Measurements from ENCODE around the gene PRX.

Gene PRX

DNA sequence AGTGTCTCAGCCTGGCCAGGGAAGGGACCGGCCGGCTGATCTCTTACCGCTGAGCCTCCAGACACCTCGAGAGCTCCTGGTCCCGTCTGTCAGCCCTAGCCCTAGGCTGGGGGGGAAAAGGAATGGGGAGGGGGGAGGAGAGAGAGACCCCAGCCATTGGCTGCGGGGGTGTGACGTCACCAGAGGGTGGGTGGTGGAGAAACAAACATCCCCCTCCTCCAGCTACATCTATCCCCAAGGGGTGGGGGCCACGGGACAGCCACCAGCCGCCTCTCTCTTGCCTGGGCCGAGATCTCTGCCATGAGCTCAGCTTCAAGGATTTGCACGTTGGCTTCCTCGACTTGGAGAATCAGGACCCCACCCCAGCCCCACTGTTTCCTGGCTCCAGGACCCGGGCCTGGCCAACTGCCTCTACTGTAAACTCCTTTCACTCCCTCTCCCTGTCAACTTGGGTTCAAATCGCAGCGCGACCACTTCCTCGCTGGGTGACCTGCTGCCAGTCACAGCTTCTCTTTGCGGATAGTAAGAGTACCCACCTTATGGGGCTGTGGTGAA is at the start of gene PRX:
Gene PRX, minus strand, starts transcription at position 88 of the 555 bp plus-strand sequence. CDS start 5,446 bp downstream, outside the sequence.
- Histone ChIP-seq H3F3A (ENCODE audit: insufficient read depth, low read length) (no peaks in the 10 kb centered on the region), H3K9me2 (ENCODE audit: low read depth, low read length) (no peaks in the 10 kb centered on the region), H3K4me2 (ENCODE audit: low read length) (peak within 1 kb of the TSS; percentile 51), H3K79me2 (ENCODE audit: insufficient read depth, low read length) (no peaks in the 10 kb centered on the region), H3K9me3 (ENCODE audit: low read length) (no peaks in the 10 kb centered on the region), H4K20me1 (ENCODE audit: insufficient read depth, low read length) (no peaks in the 10 kb centered on the region), H3K4me3 (ENCODE audit: low read depth, low read length, poor library complexity, severe bottlenecking) (peak within 1 kb of the TSS; percentile 53), H2AFZ (ENCODE audit: low read length) (no peak within 1 kb of the TSS), H3K27me3 (ENCODE audit: insufficient read depth, low read length) (no peaks in the 10 kb centered on the region), H3K27ac (ENCODE audit: low read depth, low read length, poor library complexity, severe bottlenecking) (peak within 1 kb of the TSS; percentile 96), H3K36me3 (ENCODE audit: insufficient read depth, low read length) (no peaks in the 10 kb centered on the region), H3K4me1 (ENCODE audit: insufficient read depth, low read length, severe bottlenecking) (peaks cover 72% of the 10 kb centered on the region), H3K9ac (ENCODE audit: low read length) (peak within 1 kb of the TSS; percentile 65)
- TF ChIP-seq EZH2 (IDR thresholded peaks at IDR 0.05; ENCODE audit: borderline replicate concordance, low read length), result no peak
- no peak for TF ChIP-seq CTCF (IDR thresholded peaks at IDR 0.05; ENCODE audit: low read length)

DNA sequence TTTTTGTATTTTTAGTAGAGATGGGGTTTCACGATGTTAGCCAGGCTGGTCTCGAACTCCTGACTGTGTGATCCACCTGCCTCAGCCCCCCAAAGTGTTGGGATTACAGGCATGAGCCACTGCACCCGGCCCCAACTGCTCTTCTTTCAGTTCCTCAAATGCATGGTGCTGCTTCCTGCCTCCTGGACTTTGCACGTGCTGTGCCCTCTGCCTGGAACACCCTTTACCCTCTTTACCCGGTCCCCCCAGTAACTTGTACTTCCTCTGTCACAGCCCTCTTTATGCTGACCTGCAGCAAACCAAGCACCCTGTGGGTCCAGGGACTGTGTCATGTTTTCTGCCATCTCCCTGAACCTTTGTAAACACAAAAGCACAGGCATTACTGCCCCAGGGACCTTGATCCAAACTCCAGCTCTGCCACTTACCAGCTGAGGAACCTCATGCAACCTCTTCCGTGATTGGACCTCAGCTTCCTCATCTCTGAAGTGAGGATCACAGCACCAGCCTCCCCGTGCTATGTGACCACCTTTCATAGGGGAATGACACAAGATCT is 48.6 kb upstream of the PRX start:
- Histone ChIP-seq H3K4me2 (ENCODE audit: low read length) (no peak overlapping the region), H3K9me2 (ENCODE audit: low read depth, low read length) (no peaks in the 10 kb centered on the region), H3K9me3 (ENCODE audit: low read length) (no peaks in the 10 kb centered on the region), H4K20me1 (ENCODE audit: insufficient read depth, low read length) (no peaks in the 10 kb centered on the region), H3K9ac (ENCODE audit: low read length) (no peak overlapping the region), H2AFZ (ENCODE audit: low read length) (no peak overlapping the region), H3K36me3 (ENCODE audit: insufficient read depth, low read length) (no peaks in the 10 kb centered on the region), H3K4me3 (ENCODE audit: low read depth, low read length, poor library complexity, severe bottlenecking) (no peak overlapping the region), H3K4me1 (ENCODE audit: insufficient read depth, low read length, severe bottlenecking) (peaks cover 23% of the 10 kb centered on the region), H3K27ac (ENCODE audit: low read depth, low read length, poor library complexity, severe bottlenecking) (no peak overlapping the region), H3F3A (ENCODE audit: insufficient read depth, low read length) (no peaks in the 10 kb centered on the region), H3K79me2 (ENCODE audit: insufficient read depth, low read length) (no peaks in the 10 kb centered on the region), H3K27me3 (ENCODE audit: insufficient read depth, low read length) (no peaks in the 10 kb centered on the region; the same call in 1 of the 2 replicates)
- TF ChIP-seq CTCF (IDR thresholded peaks at IDR 0.05; ENCODE audit: low read length) (no peak), EZH2 (IDR thresholded peaks at IDR 0.05; ENCODE audit: borderline replicate concordance, low read length) (no peak)

DNA sequence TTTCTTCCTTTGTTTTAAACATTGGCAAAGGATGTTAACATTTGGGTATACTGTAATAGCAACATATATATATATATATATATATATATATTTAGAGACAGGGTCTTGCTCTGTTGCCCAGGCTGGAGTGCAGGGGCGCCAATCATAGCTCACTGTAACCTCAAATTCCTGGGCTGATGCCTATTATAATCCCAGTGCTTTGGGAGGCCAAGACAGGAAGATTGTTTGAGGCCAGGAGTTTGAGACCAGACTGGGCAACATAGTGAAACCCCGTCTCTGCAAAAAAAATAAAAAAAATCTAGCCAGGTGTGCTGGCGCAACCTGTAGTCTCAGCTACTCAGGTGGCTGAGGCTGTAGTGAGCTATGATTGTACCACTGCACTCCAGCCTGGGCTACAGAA is 47.0 kb upstream of the PRX start:
- Histone ChIP-seq H3K9me2 (ENCODE audit: low read depth, low read length) (no peaks in the 10 kb centered on the region), H3K36me3 (ENCODE audit: insufficient read depth, low read length) (no peaks in the 10 kb centered on the region), H3K4me1 (ENCODE audit: insufficient read depth, low read length, severe bottlenecking) (peaks cover 13% of the 10 kb centered on the region), H3K79me2 (ENCODE audit: insufficient read depth, low read length) (no peaks in the 10 kb centered on the region), H3K9me3 (ENCODE audit: low read length) (no peaks in the 10 kb centered on the region), H3K27me3 (ENCODE audit: insufficient read depth, low read length) (no peaks in the 10 kb centered on the region), H3K4me2 (ENCODE audit: low read length) (no peak overlapping the region), H3K4me3 (ENCODE audit: low read depth, low read length, poor library complexity, severe bottlenecking) (no peak overlapping the region), H3F3A (ENCODE audit: insufficient read depth, low read length) (no peaks in the 10 kb centered on the region), H3K9ac (ENCODE audit: low read length) (no peak overlapping the region), H4K20me1 (ENCODE audit: insufficient read depth, low read length) (no peaks in the 10 kb centered on the region), H2AFZ (ENCODE audit: low read length) (no peak overlapping the region), H3K27ac (ENCODE audit: low read depth, low read length, poor library complexity, severe bottlenecking) (no peak overlapping the region)
- TF ChIP-seq CTCF (IDR thresholded peaks at IDR 0.05; ENCODE audit: low read length), result no peak
- no peak for TF ChIP-seq EZH2 (IDR thresholded peaks at IDR 0.05; ENCODE audit: borderline replicate concordance, low read length)

Measured in OCI-LY1 (cell line).